GM21717 (cell line): Measurements from ENCODE around the gene TNFRSF8.

Experiments
- ATAC-seq: cut with Tn5 transposase; IDR thresholded peaks from one replicate; pipeline ENCODE4 v1.9.1; 2021; ENCODE audit warnings: mild to moderate bottlenecking, moderate library complexity; ENCODE audit not compliant: unreplicated experiment

TNFRSF8 gene

GRCh38 chr1:12172042-12172851 lies 109.1 kb downstream of the TNFRSF8 start:
- ATAC-seq = no peak

- ATAC-seq = no peak
These were observed 110.0 kb downstream of the TNFRSF8 start for GRCh38 chr1:12173041-12173509.

- ATAC-seq = no peak
These were observed 110.6 kb downstream of the TNFRSF8 start for GRCh38 chr1:12173631-12174121.

- ATAC-seq = no peak
These were observed 112.1 kb downstream of the TNFRSF8 start for GRCh38 chr1:12174924-12175810.

- ATAC-seq = no peak
These were observed 113.4 kb downstream of the TNFRSF8 start for GRCh38 chr1:12176298-12177118.

GRCh38 chr1:12177156-12177998 lies 114.3 kb downstream of the TNFRSF8 start:
- ATAC-seq = no peak

GRCh38 chr1:12177999-12178441 lies 114.9 kb downstream of the TNFRSF8 start:
- ATAC-seq = no peak

GRCh38 chr1:12178511-12178910 lies 115.4 kb downstream of the TNFRSF8 start:
- ATAC-seq = no peak

- no peak for ATAC-seq
These were observed 116.0 kb downstream of the TNFRSF8 start for GRCh38 chr1:12179111-12179519.

GRCh38 chr1:12179676-12180075 lies 116.6 kb downstream of the TNFRSF8 start:
- no peak for ATAC-seq

- no peak for ATAC-seq
These were observed 117.2 kb downstream of the TNFRSF8 start for GRCh38 chr1:12180315-12180714.

GRCh38 chr1:12180903-12181302 lies 117.8 kb downstream of the TNFRSF8 start:
- no peak for ATAC-seq

GRCh38 chr1:12181568-12181967 lies 118.5 kb downstream of the TNFRSF8 start:
- no peak for ATAC-seq

- ATAC-seq = no peak
These were observed 119.4 kb downstream of the TNFRSF8 start for GRCh38 chr1:12182410-12182984.

- no peak for ATAC-seq
These were observed 120.1 kb downstream of the TNFRSF8 start for GRCh38 chr1:12183095-12183794.

- ATAC-seq = no peak
These were observed 121.0 kb downstream of the TNFRSF8 start for GRCh38 chr1:12184008-12184681.

GRCh38 chr1:12185036-12185917 lies 122.2 kb downstream of the TNFRSF8 start:
- ATAC-seq = no peak
